Omental fat pad (tissue), 4 donors: ENCODE results near the gene LDB3. TPM values are rescaled to one million over a fixed set of nuclear protein-coding genes. Genes with fewer than 3 reads are reported as not detected.

Source experiments
- ATAC-seq: fragments of 150-250 bp; one replicate; pipeline ENCODE4 v1.9.1; 2016; ENCODE audit warnings: mild to moderate bottlenecking, moderate library complexity; ENCODE audit not compliant: low FRiP score
- DNase-seq: peaks from one replicate; pipeline ENCODE4 v3.0.0-alpha.2; 2019; ENCODE audit warnings: low spot score
- total RNA-seq, 4 donors: library from RNA; depleted of rRNA; stranded (reverse); fragments of >200 nt; gene quantifications; one replicate each; pipeline ENCODE4 v1.1.0, GENCODE V29; 2016
- TF ChIP-seq, protein P1 (sequence below), 3 donors: fragments of 450-650 bp; IDR thresholded peaks; one replicate each; pipeline ENCODE4 v1.5.1; 2016 to 2017; ENCODE audit warnings: antibody characterized with exemption in 3 of 3, mild to moderate bottlenecking in 3 of 3, moderate library complexity in 2 of 3

LDB3 gene
- total RNA-seq, 4 donors from 2014 or later = 0.56 to 22.4 (median 0.65) TPM

DNA sequence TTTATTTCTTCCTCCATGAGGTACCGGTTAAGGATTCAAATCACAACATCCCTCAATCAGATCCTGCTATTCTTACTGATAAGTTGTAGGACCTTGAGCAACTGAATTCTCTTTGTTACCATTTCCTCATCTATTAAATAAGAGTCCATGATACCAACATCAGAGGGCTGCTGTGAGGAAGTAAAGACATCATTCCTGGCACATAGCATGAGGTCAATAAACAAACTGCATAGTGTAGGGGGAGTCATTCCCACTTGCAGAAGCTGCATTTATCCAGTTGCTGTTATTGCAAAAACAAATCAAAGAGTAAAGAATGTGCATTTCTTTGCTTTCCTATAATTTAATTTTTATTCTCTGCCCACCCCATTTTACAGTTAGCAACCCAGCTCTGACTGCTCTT is 36.8 kb downstream of the LDB3 start:
- DNase-seq = no peak
- TF ChIP-seq, protein P1, sequence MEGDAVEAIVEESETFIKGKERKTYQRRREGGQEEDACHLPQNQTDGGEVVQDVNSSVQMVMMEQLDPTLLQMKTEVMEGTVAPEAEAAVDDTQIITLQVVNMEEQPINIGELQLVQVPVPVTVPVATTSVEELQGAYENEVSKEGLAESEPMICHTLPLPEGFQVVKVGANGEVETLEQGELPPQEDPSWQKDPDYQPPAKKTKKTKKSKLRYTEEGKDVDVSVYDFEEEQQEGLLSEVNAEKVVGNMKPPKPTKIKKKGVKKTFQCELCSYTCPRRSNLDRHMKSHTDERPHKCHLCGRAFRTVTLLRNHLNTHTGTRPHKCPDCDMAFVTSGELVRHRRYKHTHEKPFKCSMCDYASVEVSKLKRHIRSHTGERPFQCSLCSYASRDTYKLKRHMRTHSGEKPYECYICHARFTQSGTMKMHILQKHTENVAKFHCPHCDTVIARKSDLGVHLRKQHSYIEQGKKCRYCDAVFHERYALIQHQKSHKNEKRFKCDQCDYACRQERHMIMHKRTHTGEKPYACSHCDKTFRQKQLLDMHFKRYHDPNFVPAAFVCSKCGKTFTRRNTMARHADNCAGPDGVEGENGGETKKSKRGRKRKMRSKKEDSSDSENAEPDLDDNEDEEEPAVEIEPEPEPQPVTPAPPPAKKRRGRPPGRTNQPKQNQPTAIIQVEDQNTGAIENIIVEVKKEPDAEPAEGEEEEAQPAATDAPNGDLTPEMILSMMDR (IDR thresholded peaks at IDR 0.05) = no peak
- no peak for ATAC-seq

DNA sequence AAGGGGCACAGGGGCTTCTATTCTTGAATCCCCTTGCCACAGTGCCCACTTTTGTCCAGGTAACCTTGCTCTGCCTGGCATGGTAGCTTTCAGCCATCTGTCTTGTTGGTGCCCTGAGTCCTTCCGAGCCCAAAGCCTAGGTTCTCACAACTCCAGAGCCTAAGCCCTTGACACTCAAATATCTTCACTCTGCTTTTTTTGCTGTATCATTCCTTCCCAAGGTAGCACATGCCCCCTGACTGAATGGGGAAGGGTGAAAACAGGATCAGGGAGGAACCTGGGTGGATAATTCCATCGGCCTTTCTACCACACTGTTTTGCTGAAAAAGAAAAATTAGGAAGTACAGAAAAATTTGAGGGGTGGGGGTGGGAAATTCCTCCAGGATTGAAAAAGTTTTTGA is 37.6 kb downstream of the LDB3 start:
- TF ChIP-seq, protein P1 (IDR thresholded peaks at IDR 0.05) = no peak
- no peak for DNase-seq
- no peak for ATAC-seq

DNA sequence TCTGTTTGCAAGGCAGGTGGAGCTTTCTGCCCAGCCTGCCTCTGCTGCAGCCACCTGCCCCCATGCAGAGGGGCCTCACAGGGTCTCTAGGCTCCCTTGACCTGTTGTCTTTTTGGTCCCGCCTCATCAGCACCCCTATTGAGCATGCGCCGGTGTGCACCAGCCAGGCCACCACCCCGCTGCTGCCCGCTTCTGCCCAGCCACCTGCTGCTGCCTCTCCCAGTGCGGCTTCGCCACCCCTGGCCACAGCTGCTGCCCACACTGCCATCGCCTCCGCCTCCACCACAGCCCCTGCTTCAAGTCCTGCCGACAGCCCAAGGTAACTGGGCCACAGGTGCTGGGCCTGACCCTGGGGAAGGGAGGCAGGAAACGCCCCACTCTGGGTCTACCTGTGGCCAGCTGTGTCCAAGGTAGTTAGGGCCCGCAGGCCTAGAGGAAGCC is 38.1 kb downstream of the LDB3 start:
- ATAC-seq (no peak), DNase-seq (no peak)
- TF ChIP-seq, protein P1 (IDR thresholded peaks at IDR 0.05) = no peak

DNA sequence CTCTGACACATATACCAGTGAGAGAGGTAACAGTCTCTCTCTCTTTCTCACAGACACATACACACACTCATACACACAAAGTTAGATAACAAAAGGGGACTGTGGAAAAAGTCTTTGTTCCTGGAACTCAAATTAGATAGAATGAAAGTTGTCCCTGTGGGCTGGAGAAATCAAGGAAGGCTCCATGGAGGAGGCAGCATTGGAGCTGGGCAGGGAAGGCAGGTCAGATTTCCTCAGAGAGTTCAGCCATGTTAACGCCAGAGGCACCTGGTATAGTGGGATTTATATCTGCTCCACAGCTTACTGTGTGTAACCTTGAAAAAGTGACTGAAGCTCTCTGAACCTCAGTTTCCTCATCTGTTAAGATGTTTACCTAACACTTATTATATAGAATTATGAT is 38.7 kb downstream of the LDB3 start:
- DNase-seq (no peak), ATAC-seq (no peak)
- TF ChIP-seq, protein P1 (IDR thresholded peaks at IDR 0.05) = no peak

DNA sequence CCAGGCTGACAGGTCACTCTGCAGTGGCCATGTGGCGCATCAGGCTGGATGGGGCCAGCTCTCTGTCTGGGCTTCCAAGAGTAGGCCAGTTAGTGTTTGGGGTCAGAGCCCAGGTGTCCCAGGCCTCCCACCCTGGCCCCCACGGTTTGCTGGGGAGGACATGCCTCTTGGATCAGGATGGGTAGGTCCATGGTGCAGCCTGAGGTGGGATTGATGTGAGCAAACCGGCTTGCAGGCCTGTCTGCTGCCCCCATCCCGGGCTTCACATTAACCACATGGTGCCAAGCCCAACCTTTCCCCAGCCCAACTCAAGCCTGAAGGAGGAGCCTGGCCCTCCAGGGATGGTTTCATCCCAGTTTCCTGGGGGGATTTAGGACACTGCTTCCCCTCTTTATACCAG is 39.2 kb downstream of the LDB3 start:
- DNase-seq = no peak
- ATAC-seq = no peak
- TF ChIP-seq, protein P1 (IDR thresholded peaks at IDR 0.05) = no peak

DNA sequence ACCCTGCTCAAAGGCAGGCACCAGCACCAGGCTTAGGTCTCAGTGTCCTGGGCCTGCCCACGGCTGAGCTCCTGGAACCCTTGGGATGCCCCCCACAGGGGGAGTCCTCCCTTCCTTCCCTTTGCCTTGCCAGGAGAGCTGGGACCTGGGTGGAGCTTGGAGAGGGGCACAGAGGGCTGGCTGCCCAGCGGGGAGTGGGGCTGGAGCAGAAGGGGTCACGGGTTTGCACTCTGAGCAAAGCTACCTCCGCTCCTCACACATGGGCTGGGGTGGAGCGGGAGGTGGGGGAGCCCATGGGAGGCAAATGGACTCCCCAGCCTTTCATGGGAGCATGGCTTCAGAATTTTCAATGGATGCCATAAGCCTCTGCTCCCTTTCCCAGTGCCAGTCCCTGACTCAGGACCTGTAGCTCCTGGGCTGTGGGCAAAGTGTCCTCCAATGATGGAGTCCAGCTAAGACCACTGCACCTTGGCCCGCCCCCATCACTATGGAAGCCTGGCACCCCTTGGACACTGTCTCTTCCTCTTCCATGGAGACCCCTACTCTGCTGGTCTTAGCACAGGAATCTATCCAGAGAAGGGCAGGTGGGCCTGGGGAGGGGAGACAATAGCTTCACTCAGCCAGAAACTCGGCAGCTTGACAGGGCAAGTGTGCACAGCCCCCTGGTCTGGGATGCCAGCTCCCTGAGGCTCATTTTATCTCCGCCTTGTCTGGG is 39.9 kb downstream of the LDB3 start:
- DNase-seq (no peak), ATAC-seq (no peak)
- TF ChIP-seq, protein P1 (IDR thresholded peaks at IDR 0.05) = no peak

DNA sequence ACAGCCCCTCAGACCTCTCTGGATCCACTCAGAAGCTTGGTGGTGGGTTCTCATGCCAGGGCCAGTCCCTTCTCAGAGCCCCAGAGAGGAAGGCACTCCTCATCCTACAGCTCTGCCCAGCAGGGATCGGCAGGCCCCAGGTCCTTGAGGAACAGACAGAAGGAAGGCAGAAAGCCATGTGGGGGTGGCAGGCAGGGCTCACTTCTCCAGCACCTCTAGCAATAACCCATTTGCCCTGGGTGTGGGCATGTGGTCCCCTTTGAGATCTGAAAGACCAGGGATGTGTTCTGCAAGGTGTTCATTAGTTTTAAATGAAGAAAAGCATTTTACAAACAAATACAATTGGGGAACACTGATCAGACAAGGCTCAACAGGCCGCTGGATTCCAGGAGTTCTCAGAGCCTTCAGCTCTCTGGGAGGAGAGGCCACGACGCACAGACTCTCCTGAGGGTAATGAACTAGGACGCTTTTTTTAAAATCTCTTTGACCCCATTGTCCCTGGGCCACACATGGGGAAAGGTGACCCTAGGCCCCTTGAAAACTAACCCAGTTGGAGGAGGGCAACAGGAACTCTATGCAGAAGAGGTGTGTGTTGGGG is 40.6 kb downstream of the LDB3 start:
- no peak for ATAC-seq
- no peak for DNase-seq
- TF ChIP-seq, protein P1 (IDR thresholded peaks at IDR 0.05) = no peak
